Spleen (tissue), 7 donors: ENCODE data around the gene IQSEC1.

Experiments
- POLR2A ChIP-seq, 3 donors: fragments of 450-650 bp; IDR thresholded peaks; one replicate each; pipeline ENCODE4 v1.5.1; 2017; ENCODE audit warnings: antibody characterized with exemption in 3 of 3, mild to moderate bottlenecking in 1 of 3
- POLR2AphosphoS5 ChIP-seq, 3 donors: sonication (generic); formaldehyde crosslinking; IDR thresholded peaks; one replicate each; pipeline ENCODE4 v1.5.1; 2017; ENCODE audit warnings: antibody characterized with exemption in 3 of 3
- TF ChIP-seq, protein P1 (sequence below), 11 experiments: fragments of 200-600 bp in 7 of 11; fragments of 450-650 bp in 4 of 11; sonication (generic) in 4 of 11; IDR thresholded peaks in 8 of 11; conservative IDR thresholded peaks in 3 of 11; 1 replicate in 7 of 11; 2 replicates in 4 of 11; pipeline versions ENCODE4 v1.4.0 to v1.8.0; 2016 to 2021; ENCODE audit warnings: antibody characterized with exemption in 11 of 11, inconsistent platforms in 4 of 11, mild to moderate bottlenecking in 1 of 11
- donor health status: DM: no; HTN: no; CAD: no; lungs with moderate emphysema.
- donor health status: DM: no; HTN: no; CAD: no.
- donor health status: DM: no; HTN: no; CAD: no.

GRCh38 chr3:13016721-13017255 is 56.4 kb downstream of the IQSEC1 start:
- TF ChIP-seq, protein P1, sequence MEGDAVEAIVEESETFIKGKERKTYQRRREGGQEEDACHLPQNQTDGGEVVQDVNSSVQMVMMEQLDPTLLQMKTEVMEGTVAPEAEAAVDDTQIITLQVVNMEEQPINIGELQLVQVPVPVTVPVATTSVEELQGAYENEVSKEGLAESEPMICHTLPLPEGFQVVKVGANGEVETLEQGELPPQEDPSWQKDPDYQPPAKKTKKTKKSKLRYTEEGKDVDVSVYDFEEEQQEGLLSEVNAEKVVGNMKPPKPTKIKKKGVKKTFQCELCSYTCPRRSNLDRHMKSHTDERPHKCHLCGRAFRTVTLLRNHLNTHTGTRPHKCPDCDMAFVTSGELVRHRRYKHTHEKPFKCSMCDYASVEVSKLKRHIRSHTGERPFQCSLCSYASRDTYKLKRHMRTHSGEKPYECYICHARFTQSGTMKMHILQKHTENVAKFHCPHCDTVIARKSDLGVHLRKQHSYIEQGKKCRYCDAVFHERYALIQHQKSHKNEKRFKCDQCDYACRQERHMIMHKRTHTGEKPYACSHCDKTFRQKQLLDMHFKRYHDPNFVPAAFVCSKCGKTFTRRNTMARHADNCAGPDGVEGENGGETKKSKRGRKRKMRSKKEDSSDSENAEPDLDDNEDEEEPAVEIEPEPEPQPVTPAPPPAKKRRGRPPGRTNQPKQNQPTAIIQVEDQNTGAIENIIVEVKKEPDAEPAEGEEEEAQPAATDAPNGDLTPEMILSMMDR (IDR thresholded peaks at IDR 0.05 in 8 of 11, conservative IDR thresholded peaks at IDR 0.05 in 3 of 11), result no peak
- TF ChIP-seq POLR2AphosphoS5 (IDR thresholded peaks at IDR 0.05) (no peak), POLR2A (IDR thresholded peaks at IDR 0.05) (no peak)
